ENCODE measurements around the gene OR6J1. TPM values are rescaled to one million over a fixed set of nuclear protein-coding genes. Genes with fewer than 3 reads are reported as not detected.
"Not testable (repeated sequence)": the region's sequence is repeated elsewhere in the genome, so short reads cannot be mapped to it uniquely, and the experiment has no call there.

The OR6J1 gene
- not detected for total RNA-seq

DNA sequence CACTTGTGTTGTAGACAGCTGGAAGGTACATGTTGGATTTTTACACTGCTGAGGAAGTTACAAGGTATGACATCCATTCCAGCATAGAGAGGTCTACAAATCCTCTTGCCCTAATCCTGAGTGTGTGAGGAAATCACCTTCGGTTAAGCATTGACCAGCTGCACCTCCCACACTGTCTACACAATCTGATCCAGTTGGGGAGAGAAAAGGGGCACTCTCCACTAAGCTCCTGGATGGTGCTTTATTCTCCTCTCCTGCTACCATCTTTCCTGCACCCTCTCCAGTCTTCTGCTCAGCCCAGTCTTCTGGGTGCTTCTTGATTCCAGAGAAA, at the start of gene OR6J1:
Gene OR6J1 (minus strand): TSS at position 48 of the 331 bp plus-strand sequence. CDS start 9,541 bp downstream, outside the sequence.
- no peaks in the 10 kb centered on the region for H3K36me3 Mint-ChIP-seq (ENCODE audit: low read depth)
- H3K4me1 Mint-ChIP-seq = peaks cover 2% of the 10 kb centered on the region
- POLR2A ChIA-PET = no interaction called here
- no peak for DNase-seq
- H3K9me3 Mint-ChIP-seq = no peaks in the 10 kb centered on the region
- H3K27ac Mint-ChIP-seq = no peak within 1 kb of the TSS
- no peak within 1 kb of the TSS for H3K4me3 Mint-ChIP-seq
- no peaks in the 10 kb centered on the region for H3K27me3 Mint-ChIP-seq
- CTCF ChIA-PET = interaction anchor here (0.6 to 1.2 kb wide), 2 partner anchors 20 to 47 kb away, joined by 3 read pairs; no protein-coding TSS in a partner anchor

DNA sequence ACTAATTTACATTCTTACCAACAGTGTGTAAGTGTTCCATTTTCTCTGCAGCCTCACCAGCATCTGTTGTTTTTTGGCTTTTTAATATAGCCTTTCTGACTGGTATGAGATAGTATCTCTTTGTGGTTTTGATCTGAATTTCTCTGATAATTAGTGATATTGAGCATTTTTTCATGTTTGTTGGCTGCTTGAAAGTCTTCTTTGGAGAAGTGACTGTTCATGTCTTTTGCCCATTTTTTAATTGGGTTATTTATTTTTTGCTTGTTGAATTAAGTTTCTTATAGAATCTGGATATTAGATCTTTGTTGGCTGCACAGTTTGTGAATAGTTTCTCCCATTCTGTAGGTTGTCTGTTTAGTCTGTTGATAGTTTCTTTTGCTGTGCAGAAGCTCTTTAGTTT, 48.0 kb upstream of the OR6J1 start:
- POLR2A ChIA-PET = interaction anchor here (0.8 kb wide), 1 partner anchor 86 kb away, joined by 5 read pairs; no protein-coding TSS in a partner anchor
- Mint-ChIP-seq H3K36me3 (ENCODE audit: low read depth) (no peaks in the 10 kb centered on the region), H3K27ac (no peak overlapping the region), H3K4me1 (no peaks in the 10 kb centered on the region), H3K4me3 (no peak overlapping the region), H3K27me3 (peaks cover 58% of the 10 kb centered on the region), H3K9me3 (peaks cover 20% of the 10 kb centered on the region)
- DNase-seq = no peak
- CTCF ChIA-PET = interaction anchor here (1.0 kb wide), 1 partner anchor 132 kb away, joined by 3 read pairs; no protein-coding TSS in a partner anchor

DNA sequence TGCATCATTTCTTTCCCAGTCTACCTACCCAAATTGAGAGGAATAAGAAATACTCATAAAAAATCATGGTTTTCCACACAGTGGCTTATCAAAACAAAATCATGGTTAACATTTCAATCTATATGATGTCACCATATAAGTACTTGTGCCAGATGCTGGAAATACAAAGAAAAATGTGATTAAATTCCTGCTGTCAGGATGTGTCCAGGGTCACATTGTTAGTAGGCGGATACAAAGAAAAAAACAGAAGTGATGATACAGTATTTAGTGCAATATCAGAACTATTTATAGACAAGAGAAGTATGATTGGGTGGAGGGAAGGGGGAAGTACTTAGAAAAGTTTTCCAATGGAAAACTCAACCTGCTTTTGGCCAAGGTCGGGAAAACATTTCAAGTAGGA, 47.0 kb upstream of the OR6J1 start:
- Mint-ChIP-seq H3K4me3 (no peak overlapping the region), H3K36me3 (ENCODE audit: low read depth) (no peaks in the 10 kb centered on the region), H3K27me3 (peaks cover 57% of the 10 kb centered on the region), H3K4me1 (no peaks in the 10 kb centered on the region), H3K27ac (no peak overlapping the region), H3K9me3 (peaks cover 20% of the 10 kb centered on the region)
- ChIA-PET CTCF (no interaction called here), POLR2A (no interaction called here)
- DNase-seq = no peak

DNA sequence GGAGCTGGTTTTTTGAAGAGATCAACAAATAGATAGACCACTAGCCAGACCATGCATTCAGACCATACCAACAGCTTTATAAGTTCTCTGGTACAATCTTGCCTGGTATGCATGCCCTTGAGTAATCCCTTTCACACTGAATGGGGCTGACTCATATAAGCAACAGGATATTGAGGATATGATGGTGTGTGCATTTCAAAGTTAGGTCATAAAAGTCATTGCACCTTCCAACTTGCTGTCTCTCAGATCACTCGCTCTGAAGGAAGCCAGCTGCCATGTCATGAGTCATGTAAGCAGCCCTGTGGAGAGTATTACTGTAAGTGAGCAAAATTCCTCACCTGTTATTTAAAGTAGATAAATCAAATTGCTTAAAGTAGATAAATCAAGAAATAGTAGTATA, 45.0 kb upstream of the OR6J1 start:
- no peak for DNase-seq

DNA sequence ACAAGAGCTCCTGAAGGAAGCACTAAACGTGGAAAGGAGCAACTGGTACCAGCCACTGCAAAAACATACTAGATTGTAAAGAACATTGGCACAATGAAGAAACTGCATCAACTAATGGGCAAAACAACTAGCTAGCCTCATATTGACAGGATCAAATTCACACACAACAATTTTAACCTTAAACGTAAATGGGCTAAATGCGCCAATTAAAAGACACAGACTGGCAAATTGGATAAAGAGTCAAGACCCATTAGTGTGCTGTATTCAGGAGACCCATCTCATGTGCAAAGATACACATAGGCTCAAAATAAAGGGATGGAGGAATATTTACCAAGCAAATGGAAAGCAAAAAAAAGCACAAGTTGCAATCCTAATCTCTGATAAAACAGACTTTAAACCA, 43.8 kb upstream of the OR6J1 start:
- H3K4me1 Mint-ChIP-seq; H3K4me3 Mint-ChIP-seq; CTCF ChIA-PET; H3K36me3 Mint-ChIP-seq (ENCODE audit: low read depth); POLR2A ChIA-PET; DNase-seq; H3K27ac Mint-ChIP-seq: not testable (repeated sequence)
- Mint-ChIP-seq H3K27me3 (peaks cover 55% of the 10 kb centered on the region), H3K9me3 (peaks cover 12% of the 10 kb centered on the region)

More for the DNA sequence above, 45.0 kb upstream of the OR6J1 start:
- no peaks in the 10 kb centered on the region for H3K36me3 Mint-ChIP-seq (ENCODE audit: low read depth)
- POLR2A ChIA-PET = no interaction called here
- H3K27me3 Mint-ChIP-seq = peaks cover 63% of the 10 kb centered on the region
- no peak overlapping the region for H3K27ac Mint-ChIP-seq
- no peaks in the 10 kb centered on the region for H3K4me1 Mint-ChIP-seq
- CTCF ChIA-PET = interaction anchor here (1.0 kb wide), 1 partner anchor 10 kb away, joined by 3 read pairs; no protein-coding TSS in a partner anchor
- H3K9me3 Mint-ChIP-seq = peaks cover 20% of the 10 kb centered on the region
- no peak overlapping the region for H3K4me3 Mint-ChIP-seq

DNA sequence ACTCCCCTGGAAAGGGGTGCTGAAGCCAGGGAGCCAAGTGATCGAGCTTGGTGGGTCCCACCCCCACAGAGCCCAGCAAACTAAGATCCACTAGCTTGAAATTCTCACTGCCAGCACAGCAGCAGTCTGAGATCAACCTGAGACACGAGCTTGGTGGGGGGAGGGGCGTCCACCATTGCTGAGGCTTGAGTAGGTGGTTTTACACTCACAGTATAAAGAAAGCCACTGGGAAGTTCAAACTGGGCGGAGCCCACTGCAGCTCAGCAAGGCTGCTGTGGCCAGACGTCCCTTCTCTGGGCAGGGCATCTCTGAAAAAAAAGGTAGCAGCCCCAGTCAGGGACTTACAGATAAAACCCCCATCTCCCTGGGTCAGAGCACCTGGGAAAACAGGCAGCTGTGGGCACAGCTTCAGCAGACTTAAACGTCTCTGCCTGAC, 42.0 kb upstream of the OR6J1 start:
- H3K36me3 Mint-ChIP-seq (ENCODE audit: low read depth); H3K27ac Mint-ChIP-seq; DNase-seq; H3K9me3 Mint-ChIP-seq; POLR2A ChIA-PET; H3K4me1 Mint-ChIP-seq; H3K4me3 Mint-ChIP-seq: not testable (repeated sequence)
- CTCF ChIA-PET = interaction anchor here (0.5 to 1.4 kb wide), 3 partner anchors 9 to 1075 kb away, joined by 3 to 5 read pairs (median 3); no protein-coding TSS in a partner anchor
- peaks cover 46% of the 10 kb centered on the region for H3K27me3 Mint-ChIP-seq

DNA sequence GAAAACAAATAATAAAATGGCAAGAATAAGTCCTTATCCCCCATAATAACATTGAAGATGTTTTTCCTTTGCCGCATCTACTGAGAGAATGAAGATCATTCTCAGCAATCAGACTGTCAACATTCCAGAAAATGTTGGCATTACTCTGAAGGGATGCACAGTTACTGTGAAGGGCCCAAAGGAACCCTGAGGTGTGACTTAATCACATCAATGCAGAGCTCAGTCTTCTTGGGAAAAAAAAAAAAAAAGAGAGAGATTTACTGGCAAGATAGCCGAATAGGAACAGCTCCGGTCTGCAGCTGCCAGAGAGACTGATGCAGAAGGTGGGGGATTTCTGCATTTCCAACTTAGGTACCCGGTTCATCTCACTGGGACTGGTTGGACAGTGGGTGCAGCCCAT, 41.3 kb upstream of the OR6J1 start:
- H3K9me3 Mint-ChIP-seq = peaks cover 3% of the 10 kb centered on the region
- H3K4me3 Mint-ChIP-seq = no peak overlapping the region
- no peaks in the 10 kb centered on the region for H3K36me3 Mint-ChIP-seq (ENCODE audit: low read depth)
- POLR2A ChIA-PET = no interaction called here
- no peak for DNase-seq
- H3K4me1 Mint-ChIP-seq = no peaks in the 10 kb centered on the region
- peaks cover 39% of the 10 kb centered on the region for H3K27me3 Mint-ChIP-seq
- CTCF ChIA-PET = interaction anchor here (0.6 to 1.4 kb wide), 2 partner anchors 8 to 926 kb away, joined by 3 to 5 read pairs; no protein-coding TSS in a partner anchor
- H3K27ac Mint-ChIP-seq = no peak overlapping the region

DNA sequence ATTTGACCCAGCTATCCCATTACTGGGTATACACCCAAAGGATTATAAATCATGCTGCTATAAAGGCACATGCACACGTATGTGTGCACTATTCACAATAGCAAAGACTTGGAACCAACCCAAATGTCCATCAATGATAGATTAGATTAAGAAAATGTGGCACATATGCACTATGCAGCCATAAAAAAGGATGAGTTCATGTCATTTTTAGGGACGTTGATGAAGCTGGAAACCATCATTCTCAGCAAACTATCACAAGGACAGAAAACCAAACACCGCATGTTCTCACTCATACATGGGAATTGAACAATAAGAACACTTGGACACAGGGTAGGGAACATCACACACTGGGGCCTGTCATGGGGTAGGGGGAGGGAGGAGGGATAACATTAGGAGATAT, 39.3 kb upstream of the OR6J1 start:
- DNase-seq; H3K4me1 Mint-ChIP-seq; H3K4me3 Mint-ChIP-seq; H3K27ac Mint-ChIP-seq; H3K9me3 Mint-ChIP-seq; CTCF ChIA-PET; H3K36me3 Mint-ChIP-seq (ENCODE audit: low read depth); POLR2A ChIA-PET: not testable (repeated sequence)
- peaks cover 33% of the 10 kb centered on the region for H3K27me3 Mint-ChIP-seq

DNA sequence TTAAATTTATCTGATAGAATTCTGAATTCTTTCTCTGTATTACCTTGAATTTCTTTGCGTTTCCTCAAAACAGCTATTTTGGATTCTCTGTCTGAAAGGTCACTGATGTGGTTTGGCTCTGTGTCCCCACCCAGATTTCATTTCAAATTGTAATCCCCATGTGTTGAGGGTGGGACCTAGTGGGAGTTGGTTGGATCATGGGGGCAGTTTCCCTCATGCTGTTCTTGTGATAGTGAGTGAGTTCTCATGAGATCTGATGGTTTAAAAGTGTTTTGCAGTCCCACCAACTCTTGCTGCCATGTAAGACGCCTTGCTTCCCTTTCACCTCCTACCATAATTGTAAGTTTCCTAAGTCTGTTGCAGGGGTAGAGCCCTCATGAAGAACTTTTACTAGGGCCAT, 34.1 kb upstream of the OR6J1 start:
- peaks cover 24% of the 10 kb centered on the region for H3K27me3 Mint-ChIP-seq
- no peaks in the 10 kb centered on the region for H3K4me1 Mint-ChIP-seq
- no peak overlapping the region for H3K27ac Mint-ChIP-seq
- CTCF ChIA-PET = interaction anchor here (1.2 to 1.9 kb wide), 2 partner anchors 8 to 19 kb away, joined by 3 to 5 read pairs; no protein-coding TSS in a partner anchor
- no peak overlapping the region for H3K4me3 Mint-ChIP-seq
- no peak for DNase-seq
- H3K36me3 Mint-ChIP-seq (ENCODE audit: low read depth) = no peaks in the 10 kb centered on the region
- H3K9me3 Mint-ChIP-seq = peaks cover 3% of the 10 kb centered on the region
- POLR2A ChIA-PET = no interaction called here

DNA sequence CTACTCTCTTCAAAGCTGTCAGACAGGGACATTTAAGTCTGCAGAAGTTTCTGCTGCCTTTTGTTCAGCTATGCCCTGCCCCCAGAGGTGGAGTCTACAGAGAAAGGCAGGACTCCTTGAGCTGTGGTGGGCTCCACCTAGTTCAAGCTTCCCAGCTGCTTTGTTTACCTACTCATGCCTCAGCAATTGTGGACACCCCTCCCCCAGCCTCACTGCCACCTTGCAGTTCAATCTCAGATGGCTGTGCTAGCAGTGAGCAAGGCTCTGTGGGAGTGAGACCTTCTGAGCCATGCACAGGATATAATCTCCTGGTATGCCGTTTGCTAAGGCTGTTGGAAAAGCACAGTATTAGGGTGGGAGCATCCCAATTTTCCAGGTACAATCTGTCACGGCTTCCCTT, 33.4 kb upstream of the OR6J1 start:
- H3K9me3 Mint-ChIP-seq; H3K4me1 Mint-ChIP-seq; H3K36me3 Mint-ChIP-seq (ENCODE audit: low read depth); POLR2A ChIA-PET; H3K27ac Mint-ChIP-seq; DNase-seq; H3K4me3 Mint-ChIP-seq: not testable (repeated sequence)
- CTCF ChIA-PET = interaction anchor here (1.2 to 1.9 kb wide), 2 partner anchors 8 to 18 kb away, joined by 3 to 5 read pairs; no protein-coding TSS in a partner anchor
- peaks cover 20% of the 10 kb centered on the region for H3K27me3 Mint-ChIP-seq

DNA sequence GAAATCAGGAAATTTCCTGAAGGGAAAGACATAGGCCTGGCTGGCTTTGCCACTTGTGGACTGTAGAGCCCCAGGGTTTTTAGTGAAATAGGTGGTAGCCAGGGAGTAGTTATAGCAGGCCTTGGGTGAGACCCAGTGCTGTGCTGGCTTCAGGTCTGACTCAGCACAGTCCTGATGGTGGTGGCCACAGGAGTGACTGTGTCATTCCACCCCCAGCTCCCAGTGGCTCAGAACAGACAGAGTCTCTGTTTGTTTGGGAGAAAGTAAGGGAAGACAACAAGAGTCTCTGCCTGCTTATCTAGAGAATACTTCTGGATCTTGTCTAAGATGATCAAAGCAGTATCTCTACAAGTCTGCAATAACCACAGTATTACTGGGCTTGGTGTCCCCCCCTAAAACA, 27.5 kb upstream of the OR6J1 start:
- H3K27me3 Mint-ChIP-seq = peaks cover 13% of the 10 kb centered on the region
- no peak overlapping the region for H3K27ac Mint-ChIP-seq
- no peaks in the 10 kb centered on the region for H3K36me3 Mint-ChIP-seq (ENCODE audit: low read depth)
- ChIA-PET CTCF (interaction anchor here (1.2 kb wide), 1 partner anchor 11 kb away, joined by 4 read pairs; no protein-coding TSS in a partner anchor), POLR2A (no interaction called here)
- no peak overlapping the region for H3K4me3 Mint-ChIP-seq
- H3K4me1 Mint-ChIP-seq = no peaks in the 10 kb centered on the region
- H3K9me3 Mint-ChIP-seq = peaks cover 10% of the 10 kb centered on the region
- no peak for DNase-seq

DNA sequence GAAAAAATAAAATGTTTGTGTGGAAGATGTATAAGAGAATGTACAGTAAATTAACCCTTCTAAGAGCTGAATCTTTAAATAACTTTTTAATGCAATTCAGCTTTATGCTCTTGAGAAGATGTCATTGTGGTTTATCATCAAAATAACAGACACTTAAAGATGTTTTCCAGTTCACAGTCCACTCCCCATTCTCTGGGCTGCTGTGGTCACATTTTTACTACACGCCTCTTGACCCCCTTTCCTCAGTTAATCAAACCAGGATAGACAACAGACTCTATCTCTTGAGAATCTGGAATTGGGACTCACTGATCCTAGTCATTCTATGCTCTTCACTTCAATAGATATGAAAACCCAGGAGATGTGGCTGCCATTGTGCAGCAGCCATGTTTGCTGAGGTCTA, 24.7 kb upstream of the OR6J1 start:
- no peak overlapping the region for H3K27ac Mint-ChIP-seq
- H3K4me1 Mint-ChIP-seq = no peaks in the 10 kb centered on the region
- DNase-seq = no peak
- H3K9me3 Mint-ChIP-seq = peaks cover 10% of the 10 kb centered on the region
- ChIA-PET CTCF (interaction anchor here (1.7 kb wide), 1 partner anchor 9 kb away, joined by 5 read pairs; no protein-coding TSS in a partner anchor), POLR2A (no interaction called here)
- no peaks in the 10 kb centered on the region for H3K36me3 Mint-ChIP-seq (ENCODE audit: low read depth)
- no peak overlapping the region for H3K4me3 Mint-ChIP-seq
- H3K27me3 Mint-ChIP-seq = peaks cover 6% of the 10 kb centered on the region

DNA sequence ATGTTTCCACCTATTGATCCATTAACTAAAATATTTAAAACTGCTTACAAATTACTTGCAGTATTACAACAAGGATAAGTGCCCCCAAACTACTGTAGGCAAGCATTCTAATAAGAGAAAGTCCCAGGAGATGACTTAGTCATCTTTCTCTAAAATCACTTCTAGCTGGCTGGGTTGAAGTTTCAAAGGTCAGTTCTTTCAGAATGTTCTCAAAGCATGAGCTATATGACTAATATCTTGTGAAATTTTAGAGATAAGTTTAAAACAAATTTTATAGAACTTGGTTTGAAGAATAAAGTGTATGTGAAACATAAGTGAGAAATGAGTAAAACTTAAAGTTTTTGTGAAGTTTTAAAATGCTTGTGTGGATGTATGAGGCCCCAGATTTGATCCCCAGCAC, 24.3 kb upstream of the OR6J1 start:
- Mint-ChIP-seq H3K9me3 (peaks cover 8% of the 10 kb centered on the region), H3K4me3 (no peak overlapping the region), H3K27ac (no peak overlapping the region), H3K4me1 (no peaks in the 10 kb centered on the region), H3K27me3 (peaks cover 1% of the 10 kb centered on the region), H3K36me3 (ENCODE audit: low read depth) (no peaks in the 10 kb centered on the region)
- ChIA-PET CTCF (interaction anchor here (1.7 kb wide), 1 partner anchor 9 kb away, joined by 5 read pairs; no protein-coding TSS in a partner anchor), POLR2A (no interaction called here)
- no peak for DNase-seq

DNA sequence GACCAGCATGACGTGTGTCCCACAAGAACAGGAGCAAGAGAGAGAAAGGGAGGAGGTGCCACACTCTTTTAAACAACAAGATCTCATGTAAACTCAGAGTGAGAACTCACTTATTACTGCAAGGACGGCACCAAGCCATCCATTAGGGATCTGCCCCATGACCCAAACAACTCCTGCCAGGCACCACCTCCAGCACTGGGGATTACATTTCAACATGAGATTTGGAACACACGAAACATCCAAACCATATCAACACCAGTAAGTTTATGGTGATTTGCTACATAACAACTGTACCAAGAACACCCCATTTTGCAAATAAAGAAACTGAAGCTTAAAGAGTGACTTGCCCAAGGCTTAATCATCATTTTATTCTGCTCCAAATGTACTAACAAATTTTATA, 23.7 kb upstream of the OR6J1 start:
- H3K27ac Mint-ChIP-seq = no peak overlapping the region
- H3K27me3 Mint-ChIP-seq = no peaks in the 10 kb centered on the region
- POLR2A ChIA-PET = no interaction called here
- no peak for DNase-seq
- CTCF ChIA-PET = interaction anchor here (1.7 kb wide), 1 partner anchor 8 kb away, joined by 5 read pairs; no protein-coding TSS in a partner anchor
- H3K4me1 Mint-ChIP-seq = no peaks in the 10 kb centered on the region
- peaks cover 6% of the 10 kb centered on the region for H3K9me3 Mint-ChIP-seq
- no peak overlapping the region for H3K4me3 Mint-ChIP-seq
- no peaks in the 10 kb centered on the region for H3K36me3 Mint-ChIP-seq (ENCODE audit: low read depth)

Measured in activated CD4-positive, alpha-beta T cell treated with anti-CD3 and anti-CD28 coated beads, Interleukin-2, amount 10 ng/mL, durations not matched to agents 7 days and 5 days (primary cell).